ENCODE measurements around the gene KPNA6.

KPNA6 gene

GRCh38 chr1:32194984-32195383 lies 87.1 kb downstream of the KPNA6 start:
- DNase-seq = no peak

GRCh38 chr1:32195531-32195930 lies 87.7 kb downstream of the KPNA6 start:
- no peak for DNase-seq

- DNase-seq = no peak
Measured at GRCh38 chr1:32195972-32196823, 88.3 kb downstream of the KPNA6 start.

- DNase-seq = no peak
Measured at GRCh38 chr1:32197074-32197473, 89.2 kb downstream of the KPNA6 start.

GRCh38 chr1:32197837-32198236 lies 90.0 kb downstream of the KPNA6 start:
- no peak for DNase-seq

- no peak for DNase-seq
Measured at GRCh38 chr1:32198237-32199042, 90.6 kb downstream of the KPNA6 start.

GRCh38 chr1:32199043-32199716 lies 91.3 kb downstream of the KPNA6 start:
- no peak for DNase-seq

GRCh38 chr1:32199717-32200072 lies 91.8 kb downstream of the KPNA6 start:
- DNase-seq = peak; percentile 39

- DNase-seq = peak; percentile 86
Measured at GRCh38 chr1:32200226-32201010, 92.6 kb downstream of the KPNA6 start, which contains the start of gene CCDC28B. Gene CCDC28B, plus strand, starts transcription at chr1:32200595. Its CDS starts 1,341 bp downstream, at chr1:32201936.

- peak; percentile 85 for DNase-seq
Measured at GRCh38 chr1:32201011-32201855, 93.4 kb downstream of the KPNA6 start.

GRCh38 chr1:32204943-32205361 lies 97.1 kb downstream of the KPNA6 start:
- DNase-seq = no peak

- DNase-seq = peak; percentile 96
Measured at GRCh38 chr1:32205401-32206370, 97.8 kb downstream of the KPNA6 start, which contains the start of gene IQCC. Gene IQCC, plus strand, starts transcription at chr1:32205671. Its CDS starts 11 bp downstream, at chr1:32205682.

- DNase-seq = no peak
Measured at GRCh38 chr1:32208469-32208868, 100.6 kb downstream of the KPNA6 start.

- peak; percentile 93 for DNase-seq
Measured at GRCh38 chr1:32208891-32209328, 101.1 kb downstream of the KPNA6 start, which contains the start of gene DCDC2B. Gene DCDC2B, plus strand, starts transcription at chr1:32209089. Its CDS starts 5 bp downstream, at chr1:32209094.

- DNase-seq = peak; percentile 85
Measured at GRCh38 chr1:32215629-32216480, 108.0 kb downstream of the KPNA6 start.

GRCh38 chr1:32216566-32216965 lies 108.7 kb downstream of the KPNA6 start:
- no peak for DNase-seq

GRCh38 chr1:32219022-32219421 lies 111.2 kb downstream of the KPNA6 start:
- DNase-seq = no peak

- DNase-seq = peak; percentile 35
Measured at GRCh38 chr1:32220746-32221580, 113.1 kb downstream of the KPNA6 start.

Data from NCI-H82 (cell line).